ENCODE results near the gene MPRIP. TPM values are rescaled to one million over a fixed set of nuclear protein-coding genes. Genes with fewer than 3 reads are reported as not detected.

MPRIP gene
- total RNA-seq, 1 donor: 86.5 TPM

GRCh38 chr17:17035920-17036523 is 6.2 kb upstream of the MPRIP start:
- TF ChIP-seq, protein P1, sequence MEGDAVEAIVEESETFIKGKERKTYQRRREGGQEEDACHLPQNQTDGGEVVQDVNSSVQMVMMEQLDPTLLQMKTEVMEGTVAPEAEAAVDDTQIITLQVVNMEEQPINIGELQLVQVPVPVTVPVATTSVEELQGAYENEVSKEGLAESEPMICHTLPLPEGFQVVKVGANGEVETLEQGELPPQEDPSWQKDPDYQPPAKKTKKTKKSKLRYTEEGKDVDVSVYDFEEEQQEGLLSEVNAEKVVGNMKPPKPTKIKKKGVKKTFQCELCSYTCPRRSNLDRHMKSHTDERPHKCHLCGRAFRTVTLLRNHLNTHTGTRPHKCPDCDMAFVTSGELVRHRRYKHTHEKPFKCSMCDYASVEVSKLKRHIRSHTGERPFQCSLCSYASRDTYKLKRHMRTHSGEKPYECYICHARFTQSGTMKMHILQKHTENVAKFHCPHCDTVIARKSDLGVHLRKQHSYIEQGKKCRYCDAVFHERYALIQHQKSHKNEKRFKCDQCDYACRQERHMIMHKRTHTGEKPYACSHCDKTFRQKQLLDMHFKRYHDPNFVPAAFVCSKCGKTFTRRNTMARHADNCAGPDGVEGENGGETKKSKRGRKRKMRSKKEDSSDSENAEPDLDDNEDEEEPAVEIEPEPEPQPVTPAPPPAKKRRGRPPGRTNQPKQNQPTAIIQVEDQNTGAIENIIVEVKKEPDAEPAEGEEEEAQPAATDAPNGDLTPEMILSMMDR (IDR thresholded peaks at IDR 0.05; ENCODE audit: insufficient read depth, low read length): no peak
- no peak for DNase-seq (ENCODE audit: low read depth)
- no peak overlapping the region for H3K4me3 ChIP-seq (ENCODE audit: low read depth, low read length)

DNA sequence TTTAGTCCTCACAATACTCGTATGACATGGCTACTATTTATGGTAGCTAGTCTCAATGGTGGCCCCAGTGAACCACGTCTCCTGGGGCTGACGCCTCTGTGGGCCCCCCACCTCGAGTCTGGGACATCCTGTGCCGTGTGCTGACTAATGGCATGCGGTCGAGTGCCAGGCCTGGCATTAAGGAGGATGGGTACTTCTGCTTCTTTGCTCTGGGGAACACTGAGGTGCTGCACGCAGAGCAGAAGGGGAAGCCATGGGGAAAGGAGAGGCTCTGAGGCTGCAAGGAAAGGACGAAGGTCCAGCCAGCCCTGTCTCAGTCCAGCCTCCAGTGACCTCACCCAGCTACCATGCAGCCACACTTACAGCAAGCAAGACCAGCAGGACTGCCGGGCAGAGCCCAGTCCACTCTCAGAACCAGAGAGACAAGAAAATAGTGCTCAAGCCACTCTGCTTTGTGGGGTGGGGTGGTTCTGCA is 5.7 kb upstream of the MPRIP start:
- TF ChIP-seq, protein P1 (IDR thresholded peaks at IDR 0.05; ENCODE audit: insufficient read depth, low read length): no peak
- no peak for DNase-seq (ENCODE audit: low read depth)
- H3K4me3 ChIP-seq (ENCODE audit: low read depth, low read length): no peak overlapping the region

- TF ChIP-seq, protein P1 (IDR thresholded peaks at IDR 0.05; ENCODE audit: insufficient read depth, low read length): no peak
- H3K4me3 ChIP-seq (ENCODE audit: low read depth, low read length): no peak overlapping the region
- DNase-seq (ENCODE audit: low read depth): no peak
Observed at GRCh38 chr17:17039911-17040310, 2.3 kb upstream of the MPRIP start.

- H3K4me3 ChIP-seq (ENCODE audit: low read depth, low read length): no peak overlapping the region
- TF ChIP-seq, protein P1 (IDR thresholded peaks at IDR 0.05; ENCODE audit: insufficient read depth, low read length): no peak
- peak; percentile 22 for DNase-seq (ENCODE audit: low read depth)
Observed at GRCh38 chr17:17041018-17041521, 1.2 kb upstream of the MPRIP start.

GRCh38 chr17:17041571-17042383 is 480 bp upstream of the MPRIP start:
- TF ChIP-seq, protein P1 (IDR thresholded peaks at IDR 0.05; ENCODE audit: insufficient read depth, low read length): no peak
- DNase-seq (ENCODE audit: low read depth): peak; percentile 96
- peak overlapping the region; percentile 72 for H3K4me3 ChIP-seq (ENCODE audit: low read depth, low read length)

GRCh38 chr17:17042851-17043460 is 699 bp downstream of the MPRIP start:
- peak overlapping the region; percentile 84 for H3K4me3 ChIP-seq (ENCODE audit: low read depth, low read length)
- TF ChIP-seq, protein P1 (IDR thresholded peaks at IDR 0.05; ENCODE audit: insufficient read depth, low read length): no peak
- DNase-seq (ENCODE audit: low read depth): peak; percentile 57
